DMS53 treated with DMSO at 0.1 percent for 48 hours (cell line): ENCODE measurements around the gene NMT1.

ENCODE experiments used
- DNase-seq: peaks from one replicate; lab custom pipeline; 2025; ENCODE audit not compliant: unreplicated experiment; lab: John Stamatoyannopoulos, UW

Gene NMT1

DNA sequence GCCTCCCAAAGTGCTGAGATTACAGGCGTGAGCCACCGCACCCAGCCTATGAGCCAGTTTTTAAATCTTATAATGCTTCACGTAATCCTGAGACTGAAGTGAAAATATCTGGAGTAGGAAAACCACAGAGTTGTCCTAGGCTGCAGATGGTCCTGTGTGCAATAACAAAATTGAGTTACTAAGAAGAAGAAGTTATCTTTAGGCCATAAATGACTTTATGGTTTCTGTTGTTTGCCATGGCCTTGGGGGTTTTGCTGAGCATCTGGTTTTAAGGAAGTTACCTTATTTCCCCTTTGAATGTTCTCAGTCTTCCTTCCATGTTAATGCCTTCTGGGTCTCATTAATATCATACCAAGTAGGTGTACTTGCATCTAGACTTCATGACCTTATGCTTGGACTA, 16.5 kb downstream of the NMT1 start:
- no peak for DNase-seq

DNA sequence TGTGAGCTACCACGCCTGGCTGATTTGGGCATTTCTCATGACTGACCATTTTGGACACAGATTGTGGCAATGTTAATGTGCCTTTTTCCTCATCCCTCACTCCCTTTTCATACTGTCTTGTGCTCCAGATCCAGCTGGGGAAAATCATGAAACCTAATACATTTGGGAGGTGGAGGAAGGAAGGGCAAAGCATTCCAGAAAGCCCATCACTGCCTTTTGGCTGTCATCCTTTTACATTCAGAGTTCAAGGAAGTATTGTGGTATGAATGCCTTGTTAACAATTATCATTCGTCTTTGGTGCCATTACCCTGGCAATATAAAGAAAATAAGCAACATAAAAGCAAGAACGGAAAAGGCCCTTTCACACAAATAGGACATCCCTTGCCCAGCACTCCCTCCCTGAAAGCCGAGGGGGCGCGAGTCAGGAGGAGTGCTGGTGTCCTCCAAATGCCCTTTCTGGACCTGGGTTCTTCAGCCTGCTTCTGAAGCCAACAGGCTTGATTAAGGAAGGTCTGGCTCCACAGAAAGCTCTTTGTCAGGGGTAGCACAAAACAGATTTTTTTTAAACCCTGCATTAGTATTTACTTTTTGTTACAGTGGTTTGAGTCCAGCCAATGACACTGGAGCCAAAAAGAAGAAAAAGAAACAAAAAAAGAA, 20.1 kb downstream of the NMT1 start:
- DNase-seq, result no peak

GRCh38 chr17:45086391-45086790, 25.3 kb downstream of the NMT1 start:
- DNase-seq, result no peak

- no peak for DNase-seq
Observed at GRCh38 chr17:45086865-45087503, 25.9 kb downstream of the NMT1 start.

DNA sequence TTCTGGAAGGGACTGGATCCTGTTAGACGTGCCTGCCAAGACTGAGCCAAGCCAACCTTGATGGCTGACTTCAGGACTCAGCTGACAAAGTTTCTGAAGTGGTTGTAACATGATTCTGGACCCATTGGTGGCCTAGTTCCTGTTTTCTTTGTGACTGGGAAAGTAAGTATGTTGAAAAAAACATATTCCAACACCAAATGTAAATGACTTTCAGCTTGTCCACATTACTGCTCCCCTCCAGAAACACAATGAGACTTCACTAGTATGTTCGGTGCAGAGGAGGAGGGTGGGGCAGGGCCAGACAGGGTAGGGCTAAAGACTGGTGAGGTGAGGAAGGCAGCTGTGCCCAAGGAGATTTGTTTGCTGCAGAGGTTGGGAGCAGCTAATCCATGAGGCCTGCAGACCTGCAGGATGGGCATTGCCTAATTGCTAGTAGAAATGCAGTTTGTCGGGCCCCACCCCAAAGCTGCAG, 26.4 kb downstream of the NMT1 start:
- no peak for DNase-seq

GRCh38 chr17:45087978-45088377, 26.9 kb downstream of the NMT1 start:
- DNase-seq, result no peak

GRCh38 chr17:45088741-45089140, 27.6 kb downstream of the NMT1 start:
- DNase-seq, result no peak

- DNase-seq, result no peak
Observed at GRCh38 chr17:45090711-45091110, 29.6 kb downstream of the NMT1 start.

- no peak for DNase-seq
Observed at GRCh38 chr17:45091778-45092425, 30.8 kb downstream of the NMT1 start.

- DNase-seq, result no peak
Observed at GRCh38 chr17:45092911-45093430, 31.9 kb downstream of the NMT1 start.

GRCh38 chr17:45093444-45094110, 32.5 kb downstream of the NMT1 start:
- no peak for DNase-seq

DNA sequence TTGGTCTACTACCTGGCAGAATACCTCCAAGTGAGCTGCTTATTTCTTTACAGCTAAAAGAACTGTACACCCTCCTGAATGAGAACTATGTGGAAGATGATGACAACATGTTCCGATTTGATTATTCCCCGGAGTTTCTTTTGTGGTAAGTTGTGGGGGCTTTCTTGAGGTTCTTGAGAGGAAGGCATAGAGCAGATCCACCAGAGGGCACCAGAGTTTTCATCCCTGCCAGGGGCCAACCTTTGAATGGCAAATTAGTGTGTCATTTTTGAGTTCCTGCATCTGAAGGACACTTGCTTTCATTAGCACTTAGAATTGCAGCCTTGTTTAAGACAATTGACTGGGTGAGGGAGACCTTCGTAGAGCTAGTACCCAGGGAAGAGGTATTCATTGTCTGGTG, 35.0 kb downstream of the NMT1 start:
- no peak for DNase-seq

GRCh38 chr17:45096926-45097325, 35.8 kb downstream of the NMT1 start:
- DNase-seq, result no peak

DNA sequence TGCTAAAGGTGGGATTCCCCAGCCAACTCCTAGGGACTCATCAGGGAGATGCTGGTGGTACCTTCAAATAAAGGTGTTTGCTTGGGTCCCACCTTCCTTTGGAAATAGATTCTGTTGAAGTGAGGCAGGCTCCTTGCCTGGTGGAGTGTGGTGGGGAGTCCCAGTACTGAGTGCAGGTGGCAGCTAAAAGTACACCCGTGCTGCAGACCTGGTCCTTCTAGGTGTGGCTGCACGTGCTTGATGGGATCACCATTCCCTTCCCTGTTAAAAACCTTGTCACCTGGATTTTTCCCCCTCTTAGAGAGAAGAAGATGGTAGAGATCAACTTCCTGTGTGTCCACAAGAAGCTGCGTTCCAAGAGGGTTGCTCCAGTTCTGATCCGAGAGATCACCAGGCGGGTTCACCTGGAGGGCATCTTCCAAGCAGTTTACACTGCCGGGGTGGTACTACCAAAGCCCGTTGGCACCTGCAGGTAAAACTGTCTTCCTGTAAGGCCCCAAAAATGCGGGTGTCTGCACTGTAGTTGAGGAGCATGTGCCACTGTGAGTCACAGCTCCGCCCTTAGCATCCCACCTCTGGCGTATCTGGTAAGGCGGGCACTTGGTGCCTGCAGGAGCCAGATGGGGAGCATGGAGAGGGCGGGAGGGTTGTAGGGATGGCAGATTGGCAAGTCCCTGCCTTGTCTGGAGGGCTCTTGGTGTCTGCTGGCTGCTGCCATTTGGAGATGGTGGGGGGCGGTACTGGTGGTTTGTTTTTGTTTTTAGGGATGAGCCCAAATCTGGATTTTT, 37.2 kb downstream of the NMT1 start:
- DNase-seq, result no peak

DNA sequence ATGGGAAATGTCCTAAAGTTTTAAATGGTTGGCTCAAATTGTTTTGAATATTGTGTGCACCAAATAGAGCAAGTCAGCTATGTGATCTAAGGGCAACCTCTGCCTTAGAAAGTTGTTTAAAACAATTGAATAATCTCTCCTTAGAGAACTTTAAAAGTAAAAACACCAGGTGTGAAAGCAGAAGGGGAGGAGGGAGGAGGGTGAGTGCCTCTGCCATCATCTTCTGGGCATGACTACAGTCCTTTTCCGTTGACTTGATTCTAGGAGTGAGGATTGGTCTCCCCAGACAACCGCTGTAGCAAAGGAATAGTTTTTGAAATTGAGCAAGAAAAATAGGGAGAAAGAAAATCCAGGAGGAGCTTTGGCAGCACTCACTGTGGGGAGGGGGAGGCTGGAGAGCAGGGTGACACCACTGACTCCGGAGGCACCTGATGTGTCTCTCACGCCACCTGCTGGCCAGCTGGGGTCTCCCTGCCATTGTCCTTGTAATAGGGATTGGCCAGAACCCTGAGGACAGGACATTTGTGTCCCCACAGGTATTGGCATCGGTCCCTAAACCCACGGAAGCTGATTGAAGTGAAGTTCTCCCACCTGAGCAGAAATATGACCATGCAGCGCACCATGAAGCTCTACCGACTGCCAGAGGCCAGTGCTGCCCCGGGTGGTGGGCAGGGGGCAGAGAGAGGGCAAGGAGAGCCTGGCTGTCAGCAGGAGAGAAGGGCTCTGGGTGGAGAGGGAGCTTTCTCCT, 37.9 kb downstream of the NMT1 start:
- peak; percentile 60 for DNase-seq

GRCh38 chr17:45101546-45101882, 40.4 kb downstream of the NMT1 start:
- no peak for DNase-seq

GRCh38 chr17:45101883-45102811, 41.0 kb downstream of the NMT1 start:
- DNase-seq, result no peak

DNA sequence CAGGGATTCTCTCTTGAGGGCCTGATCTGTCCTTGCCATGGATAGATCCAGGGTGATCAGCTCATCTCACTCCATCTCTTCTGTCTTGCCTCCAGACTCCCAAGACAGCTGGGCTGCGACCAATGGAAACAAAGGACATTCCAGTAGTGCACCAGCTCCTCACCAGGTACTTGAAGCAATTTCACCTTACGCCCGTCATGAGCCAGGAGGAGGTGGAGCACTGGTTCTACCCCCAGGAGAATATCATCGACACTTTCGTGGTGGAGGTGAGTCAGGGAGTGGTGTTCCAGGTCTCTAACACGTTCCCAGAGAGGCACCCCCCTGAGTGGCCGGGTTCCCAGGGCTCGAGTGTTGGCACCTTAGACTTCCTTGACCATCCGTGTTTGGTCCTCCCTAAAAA, 41.7 kb downstream of the NMT1 start:
- DNase-seq, result no peak

DNA sequence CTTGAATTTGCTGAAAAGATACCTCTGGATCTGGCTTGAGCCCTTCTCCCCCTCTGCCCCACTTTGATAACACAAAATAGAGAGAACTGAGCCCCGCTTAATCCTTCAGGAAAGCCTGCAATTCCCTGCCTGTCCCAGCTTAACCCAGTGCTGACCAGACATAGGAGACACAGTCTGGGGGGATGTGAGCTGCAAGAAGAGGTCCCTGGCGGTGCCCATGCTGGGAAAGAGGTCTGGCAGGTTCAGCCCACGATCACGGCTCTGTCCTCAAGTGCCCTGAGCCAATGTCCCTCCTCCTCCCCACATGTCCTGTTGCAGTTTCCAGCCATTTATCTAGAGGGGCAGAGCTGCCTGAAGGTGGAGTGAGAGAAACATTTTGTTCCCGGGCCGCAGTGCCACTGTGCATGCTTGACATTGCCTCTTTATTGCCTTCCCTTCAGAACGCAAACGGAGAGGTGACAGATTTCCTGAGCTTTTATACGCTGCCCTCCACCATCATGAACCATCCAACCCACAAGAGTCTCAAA, 42.2 kb downstream of the NMT1 start:
- no peak for DNase-seq
